ENCODE data around the gene SLC8A1.

The SLC8A1 gene

DNA sequence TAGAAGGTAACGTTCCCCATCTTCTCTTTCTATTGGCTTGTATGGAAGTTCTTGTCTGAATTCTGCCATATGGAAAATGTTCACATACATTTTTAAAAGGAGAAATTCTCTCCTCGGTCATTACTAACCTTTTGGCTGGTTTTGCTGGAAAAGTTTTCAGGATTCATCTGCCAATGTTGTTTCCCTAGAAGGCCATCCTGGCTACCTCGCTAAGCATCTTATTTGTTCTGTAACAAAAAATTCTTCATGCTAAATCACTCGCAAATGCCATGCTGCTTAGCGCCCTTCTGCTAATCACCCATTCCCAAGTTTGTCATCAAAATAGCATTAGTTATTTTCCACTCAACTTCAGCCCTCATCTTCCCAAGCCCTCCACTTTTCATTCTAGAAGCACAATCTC, 262.0 kb downstream of the SLC8A1 start:
- no peak for DNase-seq (ENCODE audit: low spot score)

DNA sequence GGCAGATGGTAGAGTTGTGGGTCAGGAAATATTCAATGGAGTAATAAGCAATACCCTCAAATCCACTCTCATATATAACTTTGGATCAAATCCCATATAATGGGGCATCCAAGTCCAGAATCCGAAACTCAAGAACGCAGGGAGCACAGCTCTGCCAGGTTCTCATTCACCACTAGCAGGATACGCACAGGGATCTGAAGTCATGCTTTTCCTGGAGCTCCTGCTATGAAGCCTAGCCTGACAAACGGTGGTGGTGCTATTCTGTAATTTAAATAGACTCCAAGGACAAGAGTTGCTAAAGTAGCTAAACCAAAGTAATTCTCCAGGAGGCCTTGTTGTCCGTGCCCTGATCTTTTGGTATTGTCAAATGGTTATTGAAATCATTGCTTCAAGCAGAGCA, 264.8 kb downstream of the SLC8A1 start:
- DNase-seq (ENCODE audit: low spot score) = no peak

DNA sequence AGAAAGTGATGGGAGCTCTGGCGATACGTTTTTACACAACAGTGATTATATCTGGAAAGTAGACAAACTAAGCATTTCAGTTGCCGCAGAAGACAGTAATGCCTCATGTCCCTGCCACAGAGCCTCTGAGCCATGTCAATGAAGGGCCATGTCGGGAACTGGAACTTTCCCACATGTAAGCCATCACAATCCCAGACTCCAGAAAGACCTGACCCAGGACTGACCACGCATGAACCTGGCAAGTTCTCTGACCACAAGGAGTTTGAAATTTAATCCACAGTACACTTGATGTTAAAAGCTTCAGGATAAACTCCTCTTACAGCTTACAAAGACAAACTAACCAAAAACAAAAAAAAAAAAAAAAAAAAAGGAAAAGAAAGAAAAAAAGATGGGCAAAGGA, 267.3 kb downstream of the SLC8A1 start:
- no peak for DNase-seq (ENCODE audit: low spot score)

DNA sequence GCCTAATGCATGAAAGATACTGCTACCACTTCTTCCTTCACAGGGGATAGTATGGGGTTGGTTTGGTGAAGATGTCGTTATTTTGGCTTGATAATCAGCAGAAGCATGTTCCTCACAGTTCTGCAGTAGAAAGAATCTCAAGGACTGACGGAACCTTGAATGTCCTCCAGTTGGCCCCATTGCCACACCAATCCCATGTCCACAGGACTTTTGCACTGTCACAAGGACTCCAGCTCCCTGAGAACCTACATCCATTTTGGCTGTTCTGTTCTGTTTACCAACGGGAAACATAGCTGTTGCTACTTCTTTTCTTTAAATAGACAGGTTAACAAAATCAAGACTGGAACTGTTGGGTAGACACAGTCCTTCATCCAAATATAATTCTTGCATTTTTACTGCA, 270.0 kb downstream of the SLC8A1 start:
- DNase-seq (ENCODE audit: low spot score) = no peak

DNA sequence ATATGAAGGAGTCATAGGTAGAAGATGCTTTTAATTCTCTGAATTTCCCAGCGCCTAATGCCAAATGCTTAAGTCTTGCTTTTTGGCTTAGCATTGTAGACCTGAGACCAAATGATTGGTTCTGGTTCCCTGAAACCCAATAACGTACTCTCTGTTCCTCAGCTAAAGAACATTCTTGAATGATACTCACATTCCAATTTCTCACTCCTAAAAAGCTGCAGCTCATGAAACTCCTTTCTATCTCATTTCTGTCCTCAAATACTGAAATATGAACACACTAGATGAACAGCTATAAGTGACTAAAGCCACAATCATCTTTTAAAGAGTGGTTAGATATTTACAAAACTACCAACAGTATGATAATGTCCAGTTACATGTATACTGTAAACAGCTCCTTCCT, 272.1 kb downstream of the SLC8A1 start:
- DNase-seq (ENCODE audit: low spot score) = no peak

GRCh38 chr2:40178971-40179370, 272.9 kb downstream of the SLC8A1 start:
- no peak for DNase-seq (ENCODE audit: low spot score)

DNA sequence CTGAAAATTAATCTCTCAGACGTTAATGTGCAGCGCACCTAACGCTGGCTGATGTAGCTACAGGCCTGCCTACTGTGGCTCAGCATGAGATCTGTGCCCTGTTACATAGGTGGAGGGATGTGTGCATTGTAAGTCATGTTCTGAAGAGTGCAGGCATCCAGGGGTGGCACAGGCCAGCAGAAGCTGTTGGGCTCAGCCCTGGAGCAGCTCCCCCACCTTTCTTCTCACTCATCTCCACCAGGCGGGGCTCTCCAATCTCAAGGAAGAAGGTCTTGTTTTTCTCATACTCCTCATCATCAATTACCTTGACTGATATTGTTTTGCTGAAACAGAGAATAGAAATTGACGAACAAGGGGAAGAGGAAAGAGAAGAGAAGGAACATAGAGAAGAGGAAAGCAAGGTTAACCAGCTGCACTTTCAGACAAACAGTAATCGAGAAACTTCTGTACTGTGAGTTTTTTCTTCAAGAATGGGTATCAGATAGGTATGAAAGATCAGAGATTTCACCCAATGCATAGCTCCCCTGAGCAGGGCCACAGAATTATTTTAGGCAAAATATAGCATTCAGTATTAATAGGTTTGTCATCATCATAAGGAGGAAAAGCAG, 273.6 kb downstream of the SLC8A1 start:
- no peak for DNase-seq (ENCODE audit: low spot score)

- DNase-seq (ENCODE audit: low spot score) = no peak
Measured at GRCh38 chr2:40177366-40177765, 274.5 kb downstream of the SLC8A1 start.

DNA sequence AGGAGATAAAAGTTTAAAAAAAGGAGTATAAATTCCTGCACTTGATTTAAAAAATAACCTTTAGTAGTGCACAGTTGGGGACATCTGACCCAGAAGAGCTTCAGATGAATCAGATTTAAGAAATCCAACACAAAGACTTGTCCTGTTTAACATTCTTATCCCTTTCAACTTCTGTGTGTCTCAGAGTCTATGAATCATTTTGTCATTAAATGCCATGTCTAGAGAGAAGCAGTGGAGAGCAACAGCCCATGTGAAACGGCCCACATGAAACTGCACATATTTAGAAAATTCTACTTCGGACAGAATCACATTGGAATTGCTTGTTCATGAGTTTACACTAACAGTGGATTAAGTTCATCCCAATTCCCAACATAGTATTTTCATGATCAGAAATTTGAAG, 278.6 kb downstream of the SLC8A1 start:
- no peak for DNase-seq (ENCODE audit: low spot score)

DNA sequence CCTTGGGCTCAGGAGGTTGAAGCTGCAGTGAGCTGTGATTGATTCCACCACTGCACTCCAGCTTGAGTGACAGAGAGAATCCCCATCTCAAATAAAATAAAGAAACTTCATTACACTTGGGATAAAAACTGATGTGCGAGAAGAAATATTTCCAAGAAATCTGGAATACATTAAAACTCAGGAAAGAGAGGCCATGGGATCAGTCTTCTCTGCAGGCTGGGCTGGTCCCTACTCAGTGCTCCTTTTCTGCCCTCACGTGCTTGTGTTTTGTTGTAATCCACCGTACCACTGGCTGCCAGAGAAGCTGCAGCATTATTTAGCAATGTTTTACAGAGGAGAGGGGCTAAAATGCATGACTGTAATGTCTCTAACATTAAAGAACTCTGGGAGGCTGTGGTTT, 282.0 kb downstream of the SLC8A1 start:
- DNase-seq (ENCODE audit: low spot score) = no peak

DNA sequence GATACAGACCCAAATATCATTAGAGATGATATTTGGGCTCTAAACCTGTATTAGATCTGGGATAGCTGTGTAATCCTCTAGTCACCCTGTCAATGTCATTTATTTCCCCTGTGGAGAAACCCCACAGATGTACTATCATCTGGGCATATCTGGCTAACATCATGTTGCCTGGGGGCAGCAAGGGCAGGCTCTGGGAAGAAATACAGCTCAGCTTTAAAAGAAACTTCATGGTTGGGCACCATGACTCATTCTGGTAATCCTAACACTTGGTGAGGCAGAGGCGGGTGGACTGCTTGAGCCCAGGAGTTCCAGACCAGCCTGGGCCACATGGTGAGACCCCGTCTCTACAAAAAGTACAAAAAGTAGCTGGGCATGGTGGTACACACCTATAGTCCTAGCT, 282.5 kb downstream of the SLC8A1 start:
- DNase-seq (ENCODE audit: low spot score) = no peak

GRCh38 chr2:40168546-40168945, 283.3 kb downstream of the SLC8A1 start:
- no peak for DNase-seq (ENCODE audit: low spot score)

- no peak for DNase-seq (ENCODE audit: low spot score)
Measured at GRCh38 chr2:40168032-40168431, 283.9 kb downstream of the SLC8A1 start.

DNA sequence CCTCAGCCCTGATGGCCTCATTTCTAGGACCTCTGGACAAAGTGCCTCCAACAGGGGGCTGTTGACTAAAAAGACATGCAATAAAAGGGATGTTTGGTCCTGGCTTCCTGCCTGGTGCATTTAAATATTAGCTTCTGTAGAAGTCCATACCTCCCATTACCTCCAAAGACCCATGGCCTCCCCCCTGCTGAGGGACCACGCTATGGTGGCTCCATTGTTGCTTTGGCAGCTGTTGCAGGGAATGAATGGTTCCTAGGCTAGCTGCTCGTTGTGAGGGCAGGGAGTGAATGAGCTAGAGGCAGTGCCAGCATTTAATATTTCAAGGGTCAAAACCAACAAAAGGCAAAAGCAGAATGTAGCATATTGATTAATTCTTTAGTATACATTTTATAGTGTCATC, 285.9 kb downstream of the SLC8A1 start:
- DNase-seq (ENCODE audit: low spot score) = no peak

DNA sequence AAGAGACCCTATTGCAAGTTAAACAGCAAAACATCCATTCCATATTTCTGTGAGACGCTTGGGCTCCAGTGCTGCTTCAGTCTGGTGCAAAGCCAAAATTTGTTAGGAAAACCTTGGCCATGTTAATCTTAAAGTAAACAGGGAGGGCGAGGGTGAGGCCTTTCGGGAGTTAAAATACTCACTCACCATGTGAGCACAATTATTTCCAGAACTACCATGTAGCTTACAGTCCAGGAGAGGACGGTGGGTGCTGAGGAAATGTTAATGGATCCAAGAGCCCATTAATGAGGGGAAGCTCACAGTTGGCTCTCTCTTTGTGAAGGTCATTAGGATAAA, 286.4 kb downstream of the SLC8A1 start:
- no peak for DNase-seq (ENCODE audit: low spot score)

DNA sequence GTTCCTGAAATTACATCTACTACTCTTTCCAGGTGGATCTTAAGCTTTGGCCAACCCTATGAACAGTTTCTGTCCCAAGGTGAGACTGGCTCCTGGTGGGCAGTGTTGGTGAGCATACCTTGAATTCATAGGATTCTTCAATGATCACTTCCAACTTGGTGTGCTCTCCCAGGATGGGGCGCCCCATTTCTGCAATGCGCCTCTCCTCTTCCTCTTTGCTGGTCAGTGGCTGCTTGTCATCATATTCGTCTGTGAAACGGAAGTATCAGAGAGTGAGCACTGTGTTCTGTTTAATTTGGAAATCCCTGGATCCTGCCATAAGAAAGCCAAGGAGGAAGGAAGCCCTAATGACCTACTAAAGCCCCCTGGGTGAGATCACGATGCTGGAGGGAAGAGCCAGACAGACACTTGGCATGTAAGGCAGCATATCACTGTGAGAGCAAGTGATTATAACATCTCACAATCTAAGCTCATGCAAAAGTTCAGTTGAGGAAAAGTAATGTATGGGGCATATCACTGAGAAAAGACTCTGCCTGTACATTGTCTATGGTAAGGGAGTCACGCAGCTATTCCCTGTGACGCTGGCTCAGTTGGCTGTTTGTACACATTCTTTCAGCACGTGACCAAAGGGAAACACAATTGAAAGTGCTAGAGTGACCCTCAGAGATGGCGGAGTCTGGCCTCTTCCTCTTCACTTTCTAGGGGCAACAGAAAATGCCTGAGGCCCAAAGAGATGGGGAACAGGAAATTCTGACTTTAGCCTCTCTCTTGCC, 287.0 kb downstream of the SLC8A1 start:
- DNase-seq (ENCODE audit: low spot score) = no peak

DNA sequence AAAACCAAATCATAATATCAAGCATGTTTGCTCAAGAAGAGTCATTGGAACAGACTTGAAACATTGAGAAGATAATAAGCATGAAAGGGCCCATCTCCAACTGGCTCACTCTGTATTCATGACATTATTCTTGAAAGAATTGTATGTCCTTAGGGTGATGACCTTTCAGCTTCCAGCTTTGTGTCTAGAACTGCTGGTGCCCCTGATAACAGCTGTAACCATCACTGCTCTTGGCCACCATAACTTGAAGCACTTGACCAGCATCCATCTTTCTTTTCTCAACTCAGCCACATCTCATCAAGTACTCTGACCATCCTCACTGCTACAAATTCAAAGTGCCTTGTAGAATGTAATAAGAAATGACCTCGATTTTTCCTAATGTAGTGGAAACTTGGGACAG, 289.9 kb downstream of the SLC8A1 start:
- no peak for DNase-seq (ENCODE audit: low spot score)

GRCh38 chr2:40160751-40161218, 291.1 kb downstream of the SLC8A1 start:
- DNase-seq (ENCODE audit: low spot score) = no peak

GRCh38 chr2:40159333-40159732, 292.6 kb downstream of the SLC8A1 start:
- no peak for DNase-seq (ENCODE audit: low spot score)

DNA sequence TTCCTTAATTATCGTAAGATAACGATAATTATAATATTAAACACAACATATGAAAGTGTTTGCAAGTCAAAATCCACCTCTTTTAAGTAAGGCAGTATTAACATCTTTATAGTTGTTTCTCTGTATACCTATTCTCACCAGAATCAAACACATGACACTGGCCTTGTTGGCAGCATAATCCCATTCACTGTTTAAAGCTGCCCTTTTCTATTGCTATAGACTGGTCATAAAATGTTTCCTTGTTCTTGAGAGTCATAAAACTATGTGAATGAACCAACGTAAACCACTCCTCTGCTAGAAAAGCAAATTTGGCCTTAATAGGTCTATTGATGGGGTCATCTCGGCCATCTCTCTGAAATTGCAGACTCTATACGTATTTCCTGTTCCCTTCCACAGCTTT, 293.1 kb downstream of the SLC8A1 start:
- DNase-seq (ENCODE audit: low spot score) = no peak

DNA sequence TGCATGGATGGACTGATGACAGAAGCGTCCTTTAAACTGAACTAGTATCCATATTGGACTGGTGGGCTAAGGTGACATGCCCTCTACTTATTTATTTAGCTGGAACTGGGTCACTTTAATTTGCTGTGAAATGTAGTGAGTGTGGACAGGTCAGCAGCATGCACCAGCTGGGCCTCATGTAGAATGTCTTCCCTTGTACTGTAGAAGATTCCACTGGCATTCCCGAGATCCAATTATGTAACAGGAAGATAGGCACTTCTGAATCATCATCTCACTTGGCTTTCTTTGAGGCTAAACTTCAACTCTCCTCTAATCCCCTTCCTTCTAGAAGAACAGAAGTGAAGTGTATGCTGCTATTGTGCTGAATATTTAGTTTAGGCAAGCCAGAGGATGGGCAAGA, 296.2 kb downstream of the SLC8A1 start:
- no peak for DNase-seq (ENCODE audit: low spot score)

DNA sequence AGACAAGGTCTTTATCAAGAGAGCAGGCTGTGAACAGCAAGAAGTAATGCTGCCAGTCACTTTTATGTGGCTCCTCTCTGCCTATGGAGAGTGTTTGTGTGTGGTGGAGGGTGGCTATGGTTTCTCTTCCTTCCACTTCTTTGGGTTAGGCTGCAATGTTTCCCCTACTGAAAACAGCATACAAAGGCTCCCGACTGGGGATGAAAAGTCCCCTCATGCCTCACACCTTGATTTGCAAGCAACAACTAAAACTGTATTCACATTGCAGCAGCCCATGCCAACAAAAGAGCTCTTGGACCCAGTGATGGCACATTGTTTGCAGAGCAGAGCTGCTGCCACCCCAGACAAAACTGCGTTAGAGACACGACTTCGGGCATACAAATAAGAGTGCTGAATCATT, 301.6 kb downstream of the SLC8A1 start:
- no peak for DNase-seq (ENCODE audit: low spot score)

- no peak for DNase-seq (ENCODE audit: low spot score)
Measured at GRCh38 chr2:40148334-40148733, 303.6 kb downstream of the SLC8A1 start.

GRCh38 chr2:40147360-40147759, 304.5 kb downstream of the SLC8A1 start:
- DNase-seq (ENCODE audit: low spot score) = no peak

All from iPS-NIHi11 (cell line).